HG03439 (cell line): Measurements from ENCODE around the gene TMC4.

Experiments used
- ATAC-seq: cut with Tn5 transposase; IDR thresholded peaks from one replicate; pipeline ENCODE4 v1.9.1; 2021; ENCODE audit warnings: mild to moderate bottlenecking, moderate library complexity; ENCODE audit not compliant: unreplicated experiment

TMC4 gene

GRCh38 chr19:54156490-54156889 is 16.5 kb downstream of the TMC4 start:
- no peak for ATAC-seq

- ATAC-seq = no peak
Observed at GRCh38 chr19:54155694-54156093, 17.3 kb downstream of the TMC4 start.

- ATAC-seq = no peak
Observed at GRCh38 chr19:54154603-54155345, 18.2 kb downstream of the TMC4 start.

GRCh38 chr19:54153731-54154326 is 19.1 kb downstream of the TMC4 start:
- ATAC-seq = no peak

- no peak for ATAC-seq
Observed at GRCh38 chr19:54152878-54153524, 20.0 kb downstream of the TMC4 start.

GRCh38 chr19:54152267-54152666 is 20.7 kb downstream of the TMC4 start:
- ATAC-seq = no peak

- no peak for ATAC-seq
Observed at GRCh38 chr19:54151362-54152035, 21.5 kb downstream of the TMC4 start.

GRCh38 chr19:54149021-54149812 is 23.7 kb downstream of the TMC4 start:
- ATAC-seq = no peak

- ATAC-seq = no peak
Observed at GRCh38 chr19:54148158-54148557, 24.8 kb downstream of the TMC4 start.

- no peak for ATAC-seq
Observed at GRCh38 chr19:54147676-54148075, 25.3 kb downstream of the TMC4 start.

- ATAC-seq = no peak
Observed at GRCh38 chr19:54145541-54146158, 27.3 kb downstream of the TMC4 start.

- no peak for ATAC-seq
Observed at GRCh38 chr19:54142166-54142780, 30.7 kb downstream of the TMC4 start.

GRCh38 chr19:54141356-54141755 is 31.6 kb downstream of the TMC4 start:
- no peak for ATAC-seq

- no peak for ATAC-seq
Observed at GRCh38 chr19:54138489-54139256, 34.3 kb downstream of the TMC4 start.

GRCh38 chr19:54137699-54138488 is 35.1 kb downstream of the TMC4 start, which contains the start of gene CNOT3:
Gene CNOT3, plus strand, starts transcription at chr19:54137762. Its CDS starts 5,217 bp downstream, at chr19:54142979.
- ATAC-seq = no peak

- peak; percentile 81 for ATAC-seq
Observed at GRCh38 chr19:54136864-54137698, 35.9 kb downstream of the TMC4 start.

- ATAC-seq = no peak
Observed at GRCh38 chr19:54136086-54136863, 36.7 kb downstream of the TMC4 start.
